CD4-positive, alpha-beta T cell (primary cell): ENCODE data around the gene HPRT1. TPM values are rescaled to one million over a fixed set of nuclear protein-coding genes. Genes with fewer than 3 reads are reported as not detected.

Experiments used
- ATAC-seq: fragments of 200-7000 bp; cut with Tn5 transposase; one replicate; pipeline ENCODE4 v1.10.0; 2022; ENCODE audit warnings: mild to moderate bottlenecking; ENCODE audit not compliant: poor library complexity
- CTCF ChIA-PET: fragments of 350-600 bp; sonication (Branson Sonifier 250); formaldehyde crosslinking; loops from one replicate; lab custom pipeline; 2021; ENCODE audit warnings: antibody characterized with exemption, inconsistent platforms; lab: Charles Lee
- POLR2A ChIA-PET: fragments of 350-600 bp; sonication (Branson Sonifier 250); formaldehyde crosslinking; loops from one replicate; lab custom pipeline; 2021; ENCODE audit warnings: antibody characterized with exemption, inconsistent platforms; lab: Charles Lee
- DNase-seq, 14 experiments: peaks; one replicate each; pipeline ENCODE4 v3.0.0-alpha.2; 2013 to 2020; ENCODE audit warnings: mixed read lengths in 2 of 14
- H3K27ac ChIP-seq, 2 donors: one replicate each; pipeline versions ENCODE4 v1.5.1 to v1.7.0; 2013; ENCODE audit warnings: low read length in 2 of 2, low read depth in 1 of 2, mild to moderate bottlenecking in 1 of 2
- H3K27me3 ChIP-seq, 2 experiments: 1 replicate in 1 of 2; 2 replicates in 1 of 2; pipeline versions ENCODE4 v1.6.1 to v1.7.0; 2013; ENCODE audit warnings: low read length in 2 of 2, control low read depth in 1 of 2, mild to moderate bottlenecking in 1 of 2, moderate library complexity in 1 of 2; ENCODE audit not compliant: insufficient read depth in 2 of 2, control insufficient read depth in 1 of 2
- H3K36me3 ChIP-seq: one replicate; pipeline ENCODE4 v1.6.1; 2013; ENCODE audit warnings: low read length, control low read depth; ENCODE audit not compliant: insufficient read depth
- H3K4me1 ChIP-seq: one replicate; pipeline ENCODE4 v1.6.1; 2013; ENCODE audit warnings: low read length, control low read depth; ENCODE audit not compliant: insufficient read depth
- H3K4me3 ChIP-seq: one replicate; pipeline ENCODE4 v1.5.1; 2013; ENCODE audit warnings: mild to moderate bottlenecking, low read length, moderate library complexity
- H3K9me3 ChIP-seq, 2 experiments: 1 replicate in 1 of 2; 2 replicates in 1 of 2; pipeline versions ENCODE4 v1.6.1 to v1.7.0; 2013; ENCODE audit warnings: low read length in 2 of 2, mild to moderate bottlenecking in 2 of 2, control low read depth in 1 of 2, moderate library complexity in 1 of 2; ENCODE audit not compliant: control insufficient read depth in 1 of 2, insufficient read depth in 1 of 2
- H3K27ac Mint-ChIP-seq: one replicate; pipeline ENCODE4 v1.8.0; 2020; ENCODE audit warnings: mixed read lengths
- H3K27me3 Mint-ChIP-seq: one replicate; pipeline ENCODE4 v1.8.0; 2021; ENCODE audit warnings: mixed read lengths
- H3K36me3 Mint-ChIP-seq: one replicate; pipeline ENCODE4 v1.8.0; 2021; ENCODE audit warnings: low read depth, mixed read lengths
- H3K4me1 Mint-ChIP-seq: one replicate; pipeline ENCODE4 v1.8.0; 2021; ENCODE audit warnings: low read depth, mixed read lengths
- H3K4me3 Mint-ChIP-seq: one replicate; pipeline ENCODE4 v1.8.0; 2020; ENCODE audit warnings: mild to moderate bottlenecking, mixed read lengths
- H3K9me3 Mint-ChIP-seq: one replicate; pipeline ENCODE4 v1.8.0; 2020; ENCODE audit warnings: mixed read lengths
- intact Hi-C, 2 experiments: fragments of 100-400 bp; cut with DNase I in 1 of 2; cut with micrococcal nuclease in 1 of 2; formaldehyde crosslinking; loops; one replicate each; pipeline versions ENCODE4 v1.15.1 to v1.9.0; 2023 to 2025; cut with DNase I, micrococcal nuclease
- total RNA-seq, 174 experiments: library from RNA in 2 of 174; stranded (reverse) in 2 of 174; gene quantifications; one replicate each; pipeline ENCODE4 v1.2.3 and lab custom pipeline; 2021 to 2026
- TF ChIP-seq, protein P1 (sequence below): fragments of 200-600 bp; IDR thresholded peaks from one replicate; pipeline ENCODE4 v1.8.0; 2022; ENCODE audit warnings: antibody characterized with exemption, mild to moderate bottlenecking

Gene HPRT1
- total RNA-seq, 2 experiments from 2014 or later, result 14.1 to 15.5 TPM

DNA sequence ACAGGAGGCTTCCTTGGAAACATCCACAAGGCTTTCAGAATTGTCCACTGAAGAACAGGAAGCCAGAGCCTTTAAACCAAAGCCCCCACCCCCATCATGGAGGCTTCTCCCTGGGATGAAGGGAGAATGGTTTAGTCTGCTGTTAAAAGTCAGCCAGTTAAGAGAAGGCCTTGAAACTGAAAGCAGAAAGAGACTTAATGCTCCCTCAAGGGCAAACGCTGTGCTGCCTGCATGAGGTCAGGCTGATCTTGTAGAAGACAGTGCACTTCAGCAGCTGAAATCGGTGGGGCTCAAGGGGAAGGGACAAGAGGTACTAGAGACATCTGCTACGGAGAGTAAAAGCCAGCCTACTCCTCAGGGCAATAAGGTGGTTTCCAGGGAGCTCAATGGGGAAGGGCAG, 69.0 kb downstream of the HPRT1 start:
- CTCF ChIA-PET, result no interaction called here
- Mint-ChIP-seq H3K9me3 (no peaks in the 10 kb centered on the region), H3K27ac (no peak overlapping the region), H3K4me3 (no peak overlapping the region), H3K36me3 (no peaks in the 10 kb centered on the region), H3K4me1 (no peaks in the 10 kb centered on the region), H3K27me3 (no peaks in the 10 kb centered on the region)
- POLR2A ChIA-PET, result no interaction called here
- DNase-seq (no peak), ATAC-seq (no peak)
- TF ChIP-seq, protein P1, sequence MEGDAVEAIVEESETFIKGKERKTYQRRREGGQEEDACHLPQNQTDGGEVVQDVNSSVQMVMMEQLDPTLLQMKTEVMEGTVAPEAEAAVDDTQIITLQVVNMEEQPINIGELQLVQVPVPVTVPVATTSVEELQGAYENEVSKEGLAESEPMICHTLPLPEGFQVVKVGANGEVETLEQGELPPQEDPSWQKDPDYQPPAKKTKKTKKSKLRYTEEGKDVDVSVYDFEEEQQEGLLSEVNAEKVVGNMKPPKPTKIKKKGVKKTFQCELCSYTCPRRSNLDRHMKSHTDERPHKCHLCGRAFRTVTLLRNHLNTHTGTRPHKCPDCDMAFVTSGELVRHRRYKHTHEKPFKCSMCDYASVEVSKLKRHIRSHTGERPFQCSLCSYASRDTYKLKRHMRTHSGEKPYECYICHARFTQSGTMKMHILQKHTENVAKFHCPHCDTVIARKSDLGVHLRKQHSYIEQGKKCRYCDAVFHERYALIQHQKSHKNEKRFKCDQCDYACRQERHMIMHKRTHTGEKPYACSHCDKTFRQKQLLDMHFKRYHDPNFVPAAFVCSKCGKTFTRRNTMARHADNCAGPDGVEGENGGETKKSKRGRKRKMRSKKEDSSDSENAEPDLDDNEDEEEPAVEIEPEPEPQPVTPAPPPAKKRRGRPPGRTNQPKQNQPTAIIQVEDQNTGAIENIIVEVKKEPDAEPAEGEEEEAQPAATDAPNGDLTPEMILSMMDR, result no peak
- Histone ChIP-seq H3K9me3 (no peaks in the 10 kb centered on the region), H3K27me3 (no peaks in the 10 kb centered on the region), H3K27ac (no peak overlapping the region), H3K4me1 (no peaks in the 10 kb centered on the region), H3K36me3 (no peaks in the 10 kb centered on the region), H3K4me3 (no peak overlapping the region)
- intact Hi-C loops, result no loop called here

DNA sequence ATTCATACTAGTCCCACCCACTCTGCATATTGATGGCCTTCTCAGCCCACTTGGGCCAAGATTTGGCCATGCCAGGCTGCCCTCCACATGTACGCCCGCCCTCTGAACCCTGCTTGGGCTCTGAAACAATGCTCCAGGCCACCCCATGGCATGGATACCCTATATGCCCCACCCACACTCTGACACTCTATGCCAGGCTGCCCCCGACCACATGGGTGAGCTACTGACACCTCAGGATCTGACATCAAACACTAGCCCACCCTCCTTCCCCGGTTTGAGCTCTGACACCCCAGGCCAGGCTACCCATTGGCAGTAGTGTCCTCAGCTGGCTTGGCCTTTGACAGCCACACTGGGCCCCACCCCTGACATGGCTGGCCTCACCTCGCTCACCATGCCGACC, 69.5 kb downstream of the HPRT1 start:
- H3K4me1 ChIP-seq, result no peaks in the 10 kb centered on the region
- ATAC-seq (no peak), DNase-seq (no peak)
- no peaks in the 10 kb centered on the region for H3K27me3 ChIP-seq
- H3K9me3 ChIP-seq, result no peaks in the 10 kb centered on the region
- H3K4me3 Mint-ChIP-seq, result no peak overlapping the region
- CTCF ChIA-PET, result no interaction called here
- H3K27ac Mint-ChIP-seq, result no peak overlapping the region
- H3K27me3 Mint-ChIP-seq, result no peaks in the 10 kb centered on the region
- TF ChIP-seq, protein P1, result no peak
- H3K36me3 Mint-ChIP-seq, result no peaks in the 10 kb centered on the region
- H3K36me3 ChIP-seq, result no peaks in the 10 kb centered on the region
- POLR2A ChIA-PET, result no interaction called here
- H3K9me3 Mint-ChIP-seq, result no peaks in the 10 kb centered on the region
- no peaks in the 10 kb centered on the region for H3K4me1 Mint-ChIP-seq
- intact Hi-C loops, result no loop called here
- no peak overlapping the region for H3K4me3 ChIP-seq
- no peak overlapping the region for H3K27ac ChIP-seq

DNA sequence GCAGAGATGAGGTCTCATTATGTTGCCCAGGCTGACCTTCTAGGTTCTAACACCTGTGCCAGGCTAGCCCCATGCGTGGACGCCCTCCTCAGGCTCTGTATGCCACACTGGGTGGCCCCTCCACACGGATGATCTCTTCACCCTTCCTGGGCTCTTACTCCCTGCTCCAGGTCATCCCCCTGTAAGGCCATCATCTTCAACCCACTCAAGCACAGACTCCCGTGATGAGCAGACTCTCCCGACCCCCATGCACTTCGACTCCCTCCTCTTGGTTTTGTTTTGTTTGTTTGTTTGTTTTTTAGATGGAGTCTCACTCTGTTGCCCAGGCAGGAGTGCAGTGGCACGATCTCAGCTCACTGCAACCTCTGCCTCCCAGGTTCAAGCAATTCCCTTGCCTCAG, 70.9 kb downstream of the HPRT1 start:
- DNase-seq, result no peak
- no peak overlapping the region for H3K27ac Mint-ChIP-seq
- CTCF ChIA-PET, result no interaction called here

More for the DNA sequence above, 70.9 kb downstream of the HPRT1 start:
- no peaks in the 10 kb centered on the region for H3K27me3 ChIP-seq
- POLR2A ChIA-PET, result no interaction called here
- H3K4me1 ChIP-seq, result no peaks in the 10 kb centered on the region
- intact Hi-C loops, result no loop called here
- no peaks in the 10 kb centered on the region for H3K9me3 Mint-ChIP-seq
- H3K9me3 ChIP-seq, result no peaks in the 10 kb centered on the region
- no peaks in the 10 kb centered on the region for H3K4me1 Mint-ChIP-seq
- no peaks in the 10 kb centered on the region for H3K36me3 Mint-ChIP-seq
- H3K36me3 ChIP-seq, result no peaks in the 10 kb centered on the region
- no peak overlapping the region for H3K27ac ChIP-seq
- H3K27me3 Mint-ChIP-seq, result no peaks in the 10 kb centered on the region
- no peak overlapping the region for H3K4me3 ChIP-seq
- no peak for ATAC-seq
- no peak overlapping the region for H3K4me3 Mint-ChIP-seq
- TF ChIP-seq, protein P1, result no peak
